Sigmoid colon (tissue), 4 donors: ENCODE data around the gene GPC3.

ENCODE experiments used
- POLR2AphosphoS5 ChIP-seq, 4 donors: sonication (generic); formaldehyde crosslinking; IDR thresholded peaks; one replicate each; pipeline ENCODE4 v1.6.1; 2017; ENCODE audit warnings: antibody characterized with exemption in 4 of 4
- TF ChIP-seq, protein P1 (sequence below), 4 experiments: fragments of 450-650 bp in 3 of 4; fragments of 200-600 bp in 1 of 4; IDR thresholded peaks; one replicate each; pipeline ENCODE4 v1.5.1; 2016 to 2019; ENCODE audit warnings: antibody characterized with exemption in 4 of 4, mild to moderate bottlenecking in 3 of 4, moderate library complexity in 2 of 4

DNA sequence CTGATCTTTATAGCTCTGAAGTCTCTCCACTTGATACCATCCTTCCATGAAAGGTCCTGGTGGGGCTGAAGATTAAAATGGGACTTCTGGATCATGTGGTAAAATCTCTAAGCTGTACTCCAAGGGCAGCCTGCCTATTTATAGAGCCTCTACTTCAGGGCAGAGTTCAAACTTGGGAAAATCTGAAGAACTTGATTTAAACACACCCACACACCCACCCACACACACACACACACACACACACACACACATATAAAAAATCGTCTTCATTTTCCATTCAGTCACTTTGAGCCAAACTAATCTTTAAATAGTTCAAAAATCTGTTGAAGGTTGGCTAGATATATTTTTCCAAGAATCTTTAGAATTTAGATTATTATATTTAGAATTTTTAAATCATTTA lies 335.2 kb downstream of the GPC3 start:
- TF ChIP-seq, protein P1, sequence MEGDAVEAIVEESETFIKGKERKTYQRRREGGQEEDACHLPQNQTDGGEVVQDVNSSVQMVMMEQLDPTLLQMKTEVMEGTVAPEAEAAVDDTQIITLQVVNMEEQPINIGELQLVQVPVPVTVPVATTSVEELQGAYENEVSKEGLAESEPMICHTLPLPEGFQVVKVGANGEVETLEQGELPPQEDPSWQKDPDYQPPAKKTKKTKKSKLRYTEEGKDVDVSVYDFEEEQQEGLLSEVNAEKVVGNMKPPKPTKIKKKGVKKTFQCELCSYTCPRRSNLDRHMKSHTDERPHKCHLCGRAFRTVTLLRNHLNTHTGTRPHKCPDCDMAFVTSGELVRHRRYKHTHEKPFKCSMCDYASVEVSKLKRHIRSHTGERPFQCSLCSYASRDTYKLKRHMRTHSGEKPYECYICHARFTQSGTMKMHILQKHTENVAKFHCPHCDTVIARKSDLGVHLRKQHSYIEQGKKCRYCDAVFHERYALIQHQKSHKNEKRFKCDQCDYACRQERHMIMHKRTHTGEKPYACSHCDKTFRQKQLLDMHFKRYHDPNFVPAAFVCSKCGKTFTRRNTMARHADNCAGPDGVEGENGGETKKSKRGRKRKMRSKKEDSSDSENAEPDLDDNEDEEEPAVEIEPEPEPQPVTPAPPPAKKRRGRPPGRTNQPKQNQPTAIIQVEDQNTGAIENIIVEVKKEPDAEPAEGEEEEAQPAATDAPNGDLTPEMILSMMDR (IDR thresholded peaks at IDR 0.05) = no peak
- TF ChIP-seq POLR2AphosphoS5 (IDR thresholded peaks at IDR 0.05) = no peak
